Osteocyte (in vitro differentiated cells): ENCODE results near the gene TGFBR1. TPM values are rescaled to one million over a fixed set of nuclear protein-coding genes. Genes with fewer than 3 reads are reported as not detected.

Source experiments
- DNase-seq: peaks from one replicate; pipeline ENCODE4 v3.0.0; 2021; ENCODE audit warnings: mixed read lengths; ENCODE audit not compliant: unreplicated experiment; ENCODE audit errors: extremely low spot score
- H3K27ac Mint-ChIP-seq: one replicate; pipeline ENCODE4 v1.8.0; 2021; ENCODE audit warnings: mild to moderate bottlenecking, mixed read lengths; ENCODE audit not compliant: unreplicated experiment
- H3K27me3 Mint-ChIP-seq: one replicate; pipeline ENCODE4 v1.8.0; 2021; ENCODE audit warnings: mixed read lengths; ENCODE audit not compliant: unreplicated experiment
- H3K36me3 Mint-ChIP-seq: one replicate; pipeline ENCODE4 v1.8.0; 2021; ENCODE audit warnings: mixed read lengths; ENCODE audit not compliant: unreplicated experiment
- H3K4me1 Mint-ChIP-seq: one replicate; pipeline ENCODE4 v1.8.0; 2021; ENCODE audit warnings: mixed read lengths; ENCODE audit not compliant: unreplicated experiment
- H3K4me3 Mint-ChIP-seq: one replicate; pipeline ENCODE4 v1.8.0; 2021; ENCODE audit warnings: mild to moderate bottlenecking, moderate library complexity, mixed read lengths; ENCODE audit not compliant: unreplicated experiment
- H3K9me3 Mint-ChIP-seq: one replicate; pipeline ENCODE4 v1.8.0; 2021; ENCODE audit warnings: mixed read lengths; ENCODE audit not compliant: unreplicated experiment
- total RNA-seq: library from RNA; stranded (reverse); gene quantifications from 2 replicates; pipeline ENCODE4 v1.2.1, GENCODE V29; 2021
- TF ChIP-seq, protein P1 (sequence below): fragments of 200-600 bp; sonication (generic); IDR thresholded peaks from 2 replicates; pipeline ENCODE4 v1.5.0; 2021; ENCODE audit warnings: antibody characterized with exemption, mild to moderate bottlenecking, moderate library complexity

TGFBR1 gene
- total RNA-seq, 1 donor from 2014 or later = 56.7 TPM

GRCh38 chr9:99101271-99101670, 3.6 kb upstream of the TGFBR1 start:
- TF ChIP-seq, protein P1, sequence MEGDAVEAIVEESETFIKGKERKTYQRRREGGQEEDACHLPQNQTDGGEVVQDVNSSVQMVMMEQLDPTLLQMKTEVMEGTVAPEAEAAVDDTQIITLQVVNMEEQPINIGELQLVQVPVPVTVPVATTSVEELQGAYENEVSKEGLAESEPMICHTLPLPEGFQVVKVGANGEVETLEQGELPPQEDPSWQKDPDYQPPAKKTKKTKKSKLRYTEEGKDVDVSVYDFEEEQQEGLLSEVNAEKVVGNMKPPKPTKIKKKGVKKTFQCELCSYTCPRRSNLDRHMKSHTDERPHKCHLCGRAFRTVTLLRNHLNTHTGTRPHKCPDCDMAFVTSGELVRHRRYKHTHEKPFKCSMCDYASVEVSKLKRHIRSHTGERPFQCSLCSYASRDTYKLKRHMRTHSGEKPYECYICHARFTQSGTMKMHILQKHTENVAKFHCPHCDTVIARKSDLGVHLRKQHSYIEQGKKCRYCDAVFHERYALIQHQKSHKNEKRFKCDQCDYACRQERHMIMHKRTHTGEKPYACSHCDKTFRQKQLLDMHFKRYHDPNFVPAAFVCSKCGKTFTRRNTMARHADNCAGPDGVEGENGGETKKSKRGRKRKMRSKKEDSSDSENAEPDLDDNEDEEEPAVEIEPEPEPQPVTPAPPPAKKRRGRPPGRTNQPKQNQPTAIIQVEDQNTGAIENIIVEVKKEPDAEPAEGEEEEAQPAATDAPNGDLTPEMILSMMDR = no peak
- DNase-seq = no peak
- Mint-ChIP-seq H3K9me3 (peaks cover 8% of the 10 kb centered on the region), H3K4me1 (peaks cover 15% of the 10 kb centered on the region), H3K27me3 (peaks cover 6% of the 10 kb centered on the region), H3K36me3 (peaks cover 2% of the 10 kb centered on the region), H3K27ac (no peak overlapping the region), H3K4me3 (no peak overlapping the region)

GRCh38 chr9:99101812-99102211, 3.1 kb upstream of the TGFBR1 start:
- H3K4me1 Mint-ChIP-seq = peaks cover 21% of the 10 kb centered on the region
- no peak overlapping the region for H3K27ac Mint-ChIP-seq
- DNase-seq = no peak
- peaks cover 8% of the 10 kb centered on the region for H3K9me3 Mint-ChIP-seq
- no peak overlapping the region for H3K4me3 Mint-ChIP-seq
- peaks cover 2% of the 10 kb centered on the region for H3K36me3 Mint-ChIP-seq
- peaks cover under 1% of the 10 kb centered on the region for H3K27me3 Mint-ChIP-seq
- TF ChIP-seq, protein P1 = no peak

DNA sequence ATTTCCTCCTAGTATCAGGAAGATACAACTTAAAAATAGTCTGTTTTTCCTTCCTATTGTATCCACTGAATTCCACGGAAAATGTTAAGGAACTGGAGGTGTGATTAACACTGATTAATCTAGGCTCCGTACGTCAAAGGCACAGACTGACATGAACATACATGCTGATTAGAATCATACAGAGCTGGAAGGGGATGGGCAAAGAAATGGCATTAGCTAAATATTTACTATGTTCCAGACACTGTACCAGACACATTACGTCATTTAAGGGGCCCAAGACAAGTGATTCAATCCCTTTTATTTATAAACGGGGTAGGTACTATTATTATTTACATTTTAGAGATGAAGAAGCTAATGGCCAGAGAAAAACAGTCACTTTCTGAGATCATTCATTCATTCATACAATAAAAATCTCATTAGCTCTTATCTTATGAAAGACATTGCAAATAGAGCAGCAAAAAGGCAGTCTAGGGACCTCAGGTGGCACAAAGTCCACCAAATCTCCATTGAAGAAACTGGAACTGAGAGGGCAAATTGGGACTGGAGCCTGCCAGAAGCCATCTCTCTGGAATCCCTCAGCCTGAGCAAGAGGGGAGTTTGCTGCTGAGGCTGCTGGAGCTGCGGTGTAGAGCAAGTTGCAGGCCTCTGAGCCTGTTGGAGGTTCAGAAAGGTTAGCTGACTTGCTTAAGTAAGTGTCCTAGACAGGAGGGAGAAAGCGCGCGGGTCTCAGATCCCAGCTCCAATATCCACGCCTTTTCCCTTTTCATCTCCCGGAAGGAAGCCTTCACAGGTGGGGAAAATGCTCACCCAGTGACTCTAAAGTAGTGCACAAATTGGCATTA, 1.6 kb upstream of the TGFBR1 start:
- H3K27ac Mint-ChIP-seq = no peak overlapping the region
- H3K36me3 Mint-ChIP-seq = peaks cover 2% of the 10 kb centered on the region
- peaks cover 8% of the 10 kb centered on the region for H3K9me3 Mint-ChIP-seq
- H3K27me3 Mint-ChIP-seq = no peaks in the 10 kb centered on the region
- DNase-seq = no peak
- H3K4me1 Mint-ChIP-seq = peaks cover 35% of the 10 kb centered on the region
- no peak overlapping the region for H3K4me3 Mint-ChIP-seq
- TF ChIP-seq, protein P1 = no peak

DNA sequence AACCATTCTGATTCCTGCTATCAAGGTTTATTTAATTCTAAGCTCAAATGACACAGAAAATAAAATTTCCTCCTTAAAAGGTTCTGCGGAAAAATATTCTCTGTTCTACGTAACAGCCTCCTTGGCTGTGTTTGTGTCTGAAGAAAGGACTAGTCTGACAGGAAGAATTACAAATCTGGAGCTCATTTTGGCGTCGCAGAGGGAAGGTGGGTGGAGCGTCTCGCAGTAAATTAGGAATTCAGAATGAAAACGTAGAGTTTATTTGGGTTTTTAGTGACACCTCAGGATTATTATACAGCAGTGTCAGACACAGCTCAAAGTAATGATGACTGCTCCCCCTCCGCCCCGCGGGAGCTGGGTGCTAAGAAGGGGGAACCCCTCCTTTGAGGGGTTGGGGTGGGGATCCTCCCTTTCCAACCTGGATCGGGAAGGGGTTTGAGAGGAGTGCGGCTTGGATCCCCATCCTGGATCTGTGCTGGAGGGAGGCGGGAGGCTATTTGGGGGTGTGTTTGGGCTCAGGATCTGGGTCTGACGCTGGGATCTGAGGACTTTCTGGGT, 933 bp upstream of the TGFBR1 start:
- Mint-ChIP-seq H3K4me3 (peak overlapping the region; percentile 82), H3K27ac (peak overlapping the region; percentile 74), H3K36me3 (peaks cover 2% of the 10 kb centered on the region), H3K4me1 (peaks cover 41% of the 10 kb centered on the region), H3K9me3 (peaks cover 8% of the 10 kb centered on the region), H3K27me3 (no peaks in the 10 kb centered on the region)
- TF ChIP-seq, protein P1 = no peak
- DNase-seq = no peak
